IPS DF 4.7 (cell line): ENCODE results near the gene TMEM255B.

Source experiments
- DNase-seq: peaks from one replicate; pipeline ENCODE4 v3.0.0-alpha.2; 2013; ENCODE audit warnings: low spot score; ENCODE audit errors: extremely low read depth

Gene TMEM255B

GRCh38 chr13:113802090-113802531, 43.1 kb downstream of the TMEM255B start:
- peak; percentile 9 for DNase-seq

DNA sequence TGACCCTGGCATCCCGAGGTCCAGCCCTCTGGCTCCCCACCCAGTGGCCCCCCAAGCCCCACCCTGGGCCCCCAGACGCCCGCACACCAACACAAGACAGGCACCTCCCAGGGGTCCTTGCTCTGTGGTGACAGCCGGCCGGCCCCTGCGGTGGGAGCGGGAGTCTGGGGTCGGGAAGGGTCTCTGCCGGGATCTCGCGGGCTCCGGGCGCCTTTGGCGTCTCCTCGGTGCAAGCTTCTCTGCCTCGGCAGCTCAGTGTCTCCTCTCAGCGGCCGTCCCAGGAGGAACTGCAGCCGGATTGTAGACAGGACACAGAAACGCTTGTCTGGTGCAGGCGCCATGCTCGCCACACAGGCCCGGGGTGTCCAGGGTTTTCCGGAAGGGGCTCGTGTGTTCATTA, 43.7 kb downstream of the TMEM255B start:
- no peak for DNase-seq

GRCh38 chr13:113803409-113804016, 44.5 kb downstream of the TMEM255B start:
- no peak for DNase-seq

DNA sequence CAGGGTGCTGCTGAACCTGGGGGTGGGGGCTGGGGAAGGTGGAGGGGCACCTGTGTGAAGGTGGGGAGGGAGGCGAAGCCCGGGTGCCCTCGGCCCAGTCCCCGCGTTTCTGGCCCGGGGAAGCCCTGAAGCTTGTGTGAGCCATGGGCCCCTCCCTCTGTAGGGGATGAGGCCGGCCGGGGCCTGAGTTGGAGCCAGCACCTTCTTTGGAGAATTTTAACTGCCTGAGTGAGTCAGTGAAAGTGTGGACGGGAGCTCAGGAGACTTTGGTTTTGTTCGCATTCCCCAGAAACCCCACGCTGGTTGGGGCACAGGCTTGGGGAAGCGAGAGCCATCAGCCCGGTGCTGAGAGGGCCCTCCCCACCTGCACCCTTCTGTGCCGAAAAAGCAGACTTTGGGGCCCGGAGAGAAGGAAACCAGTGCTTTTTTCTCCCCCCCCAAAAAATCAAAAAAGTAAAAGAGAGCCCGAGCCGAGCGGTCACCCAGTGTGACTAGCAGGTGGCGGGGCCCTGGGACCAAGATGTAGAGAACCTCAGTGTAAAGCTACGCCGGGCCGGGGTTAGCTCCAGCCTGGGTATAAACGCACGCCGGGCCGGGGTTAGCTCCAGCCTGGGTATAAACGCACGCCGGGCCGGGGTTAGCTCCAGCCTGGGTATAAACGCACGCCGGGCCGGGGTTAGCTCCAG, 45.1 kb downstream of the TMEM255B start:
- DNase-seq: no peak

- no peak for DNase-seq
Observed at GRCh38 chr13:113804703-113805430, 45.8 kb downstream of the TMEM255B start.

- no peak for DNase-seq
Observed at GRCh38 chr13:113805431-113806103, 46.5 kb downstream of the TMEM255B start.

DNA sequence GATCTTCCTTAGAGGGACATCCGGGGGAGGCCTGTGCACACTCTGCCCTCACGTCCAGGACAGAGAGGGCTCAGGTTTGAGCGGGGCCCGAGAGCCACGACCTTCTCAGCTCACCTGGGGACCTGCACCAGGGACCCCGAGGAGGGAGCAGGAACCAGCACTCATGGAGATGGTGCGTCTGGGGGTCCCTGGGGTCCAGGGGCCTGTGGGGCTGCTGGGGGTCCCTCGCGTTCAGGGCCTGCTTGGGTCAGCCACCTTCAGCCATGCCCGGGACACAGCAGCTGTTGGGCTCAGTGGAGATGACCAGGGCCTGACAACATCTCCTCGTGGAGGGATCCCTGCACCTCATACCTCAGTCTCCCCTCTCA, 47.1 kb downstream of the TMEM255B start:
- no peak for DNase-seq

- no peak for DNase-seq
Observed at GRCh38 chr13:113806526-113806925, 47.5 kb downstream of the TMEM255B start.

DNA sequence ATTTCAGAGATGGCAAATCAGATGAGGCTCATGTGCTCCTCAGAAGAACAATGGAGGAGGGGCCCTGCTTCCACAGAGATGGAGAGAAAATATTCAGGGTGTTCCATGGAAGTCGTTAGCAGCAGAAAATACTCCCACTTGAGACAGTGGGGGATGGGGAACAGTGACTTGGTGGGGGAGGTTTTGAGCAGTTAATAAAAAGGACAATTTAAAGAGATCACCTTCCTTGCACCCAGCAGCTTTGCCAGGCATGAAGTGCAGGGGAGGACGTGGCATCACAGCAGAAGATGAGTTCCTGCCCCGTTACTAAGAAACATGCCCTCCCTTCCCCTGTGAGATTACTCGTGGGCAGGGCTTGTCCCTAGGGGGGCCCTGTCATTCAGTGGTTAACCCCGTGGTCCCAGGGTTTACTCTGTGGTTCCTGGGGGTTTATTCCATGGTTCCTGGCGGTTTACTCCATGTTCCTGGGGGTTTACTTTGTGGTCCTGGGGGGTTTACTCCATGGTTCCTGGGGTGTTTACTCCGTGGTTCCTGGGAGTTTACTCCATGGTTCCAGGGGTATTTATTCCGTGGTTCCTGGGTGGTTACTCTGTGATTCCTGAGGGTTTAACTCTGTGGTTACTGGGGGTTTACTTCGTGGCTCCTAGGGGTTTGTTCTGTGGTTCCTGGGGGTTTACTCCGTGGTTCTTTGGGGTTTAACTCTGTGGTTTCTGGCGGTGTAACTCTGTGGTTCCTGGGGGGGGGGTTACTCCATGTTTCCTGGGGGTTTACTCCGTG, 49.2 kb downstream of the TMEM255B start:
- no peak for DNase-seq

- DNase-seq: no peak
Observed at GRCh38 chr13:113809934-113810333, 50.9 kb downstream of the TMEM255B start.

- DNase-seq: no peak
Observed at GRCh38 chr13:113810640-113811039, 51.6 kb downstream of the TMEM255B start.

DNA sequence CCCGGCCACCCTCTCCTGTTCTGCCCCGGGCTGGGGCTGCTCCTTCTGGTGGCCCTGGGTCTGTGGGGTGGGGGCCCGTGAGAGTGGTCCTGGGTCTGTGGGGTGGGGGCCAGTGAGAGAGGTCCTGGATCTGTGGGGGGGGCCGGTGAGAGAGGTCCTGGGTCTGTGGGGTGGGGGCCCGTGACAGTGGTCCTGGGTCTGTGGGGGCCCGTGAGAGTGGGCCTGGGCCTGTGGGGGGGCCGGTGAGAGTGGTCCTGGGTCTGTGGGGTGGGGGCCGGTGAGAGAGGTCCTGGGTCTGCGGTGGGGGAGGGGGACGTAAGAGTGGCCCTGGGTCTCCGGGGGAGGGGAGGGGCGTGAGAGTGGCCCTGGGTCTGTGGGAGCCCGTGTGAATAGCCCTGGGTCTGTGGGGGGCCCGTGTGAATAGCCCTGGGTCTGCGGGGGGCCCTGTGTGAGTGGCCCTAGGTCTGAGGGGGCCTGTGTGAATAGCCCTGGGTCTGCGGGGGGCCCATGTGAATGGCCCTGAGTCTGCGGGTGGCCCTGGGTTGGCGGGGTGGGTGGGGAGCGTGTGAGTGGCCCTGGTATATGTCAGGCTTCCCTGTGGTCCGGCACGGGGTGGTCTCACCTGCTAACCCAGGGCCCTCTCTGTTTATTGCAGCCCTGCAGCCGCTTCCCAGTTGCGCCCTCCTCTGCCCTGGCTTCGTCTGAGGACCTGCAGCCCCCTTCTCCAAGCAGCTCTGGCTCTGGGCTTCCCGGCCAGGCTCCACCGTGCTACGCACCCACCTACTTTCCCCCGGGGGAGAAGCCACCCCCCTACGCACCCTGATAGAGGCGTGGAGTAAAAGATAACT, 52.3 kb downstream of the TMEM255B start:
- no peak for DNase-seq

DNA sequence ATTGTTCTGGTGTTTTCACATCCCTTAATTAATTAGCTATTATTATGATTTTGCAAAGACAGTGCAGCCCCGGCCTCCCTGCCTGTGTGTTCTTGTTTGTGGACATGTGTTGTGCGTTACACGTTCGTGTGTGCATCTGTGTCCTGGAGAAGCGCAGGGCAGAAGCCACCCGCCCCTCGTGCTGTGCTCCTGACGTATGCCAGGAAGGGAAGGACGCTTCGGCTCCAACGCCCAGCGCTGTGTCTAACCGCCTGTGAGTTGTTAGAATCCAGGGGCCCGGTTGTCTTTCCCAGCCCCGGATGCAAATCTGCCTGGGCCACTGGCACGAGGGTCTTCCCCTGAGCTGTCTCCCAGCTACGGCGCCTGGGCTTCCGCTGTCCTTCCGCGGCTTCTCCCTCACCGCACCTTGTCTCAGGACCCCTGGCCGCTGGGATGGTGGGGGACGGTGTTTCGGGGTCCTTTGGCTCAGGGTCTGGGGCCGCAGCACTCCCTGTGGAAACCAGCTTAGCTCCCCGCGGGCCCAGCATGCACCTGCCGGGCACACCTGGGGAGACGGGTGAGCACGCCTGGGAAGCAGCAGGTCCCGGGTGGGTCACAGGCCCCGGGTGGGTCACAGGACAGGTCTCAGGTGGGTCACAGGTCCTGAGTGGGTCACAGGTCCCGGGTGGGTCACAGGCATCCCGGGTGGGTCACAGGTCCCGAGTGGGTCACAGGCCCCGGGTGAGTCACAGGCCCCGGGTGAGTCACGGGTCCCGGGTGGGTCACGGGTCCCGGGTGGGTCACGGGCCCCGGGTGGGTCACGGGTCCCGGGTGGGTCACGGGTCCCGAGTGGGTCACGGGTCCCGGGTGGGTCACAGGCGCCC, 53.4 kb downstream of the TMEM255B start:
- no peak for DNase-seq

- DNase-seq: no peak
Observed at GRCh38 chr13:113813070-113813748, 54.2 kb downstream of the TMEM255B start.

- DNase-seq: no peak
Observed at GRCh38 chr13:113813749-113814434, 54.9 kb downstream of the TMEM255B start.

DNA sequence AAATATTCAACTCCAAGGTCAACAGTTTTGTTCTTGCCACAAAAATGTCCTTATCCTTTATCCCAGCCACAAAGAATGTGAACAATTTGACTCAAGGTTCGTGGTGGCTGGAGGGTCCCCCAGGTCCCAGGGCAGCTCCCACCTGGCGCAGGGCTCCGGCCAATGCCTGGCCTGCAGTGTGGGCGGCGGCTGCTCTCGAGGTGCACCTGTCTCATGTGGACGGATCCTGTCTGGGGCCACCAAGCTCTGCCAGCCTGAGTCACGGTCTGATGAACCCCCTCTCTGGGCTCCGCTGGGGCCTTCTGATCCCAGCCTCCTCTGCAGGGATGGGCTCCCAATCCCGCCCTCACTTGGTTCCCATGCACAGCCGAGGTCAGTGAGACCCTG, 55.4 kb downstream of the TMEM255B start:
- DNase-seq: no peak

- DNase-seq: no peak
Observed at GRCh38 chr13:113815151-113816058, 56.4 kb downstream of the TMEM255B start.
